Stimulated activated CD4-positive, alpha-beta T cell treated with anti-CD3 and anti-CD28 coated beads, TNF-alpha, amount 100 ng/mL, for 24 hours (primary cell): ENCODE measurements around the gene KLHL36.

Experiments used
- DNase-seq, 3 experiments: peaks; one replicate each; pipeline ENCODE4 v3.0.0-alpha.2; 2020; ENCODE audit warnings: low read depth in 3 of 3

KLHL36 gene

GRCh38 chr16:84643180-84643583, 5.1 kb upstream of the KLHL36 start:
- DNase-seq = no peak

GRCh38 chr16:84643674-84644073, 4.6 kb upstream of the KLHL36 start:
- no peak for DNase-seq

- peak in 2 of 3 experiments; percentile 7 to 39 for DNase-seq
Observed at GRCh38 chr16:84648595-84649510, 542 bp downstream of the KLHL36 start.

- no peak for DNase-seq
Observed at GRCh38 chr16:84649511-84649861, 1.2 kb downstream of the KLHL36 start.

GRCh38 chr16:84650062-84650991, 2.0 kb downstream of the KLHL36 start:
- DNase-seq = no peak

- no peak for DNase-seq
Observed at GRCh38 chr16:84652566-84652965, 4.3 kb downstream of the KLHL36 start.

- DNase-seq = no peak
Observed at GRCh38 chr16:84654238-84654637, 5.9 kb downstream of the KLHL36 start.

GRCh38 chr16:84654998-84655397, 6.7 kb downstream of the KLHL36 start:
- DNase-seq = no peak

GRCh38 chr16:84656649-84657048, 8.3 kb downstream of the KLHL36 start:
- no peak for DNase-seq

GRCh38 chr16:84657229-84657837, 9.0 kb downstream of the KLHL36 start:
- no peak for DNase-seq

GRCh38 chr16:84658690-84659089, 10.4 kb downstream of the KLHL36 start:
- DNase-seq = no peak

- DNase-seq = no peak
Observed at GRCh38 chr16:84659656-84660300, 11.5 kb downstream of the KLHL36 start.

GRCh38 chr16:84660973-84661372, 12.7 kb downstream of the KLHL36 start:
- no peak for DNase-seq

GRCh38 chr16:84661418-84662060, 13.2 kb downstream of the KLHL36 start:
- no peak for DNase-seq

- DNase-seq = no peak
Observed at GRCh38 chr16:84662471-84662870, 14.2 kb downstream of the KLHL36 start.

- no peak for DNase-seq
Observed at GRCh38 chr16:84663433-84664101, 15.3 kb downstream of the KLHL36 start.

GRCh38 chr16:84665359-84665758, 17.0 kb downstream of the KLHL36 start:
- no peak for DNase-seq

- no peak for DNase-seq
Observed at GRCh38 chr16:84665843-84666242, 17.5 kb downstream of the KLHL36 start.

GRCh38 chr16:84667600-84668309, 19.4 kb downstream of the KLHL36 start:
- DNase-seq = no peak

- DNase-seq = no peak
Observed at GRCh38 chr16:84670063-84670462, 21.8 kb downstream of the KLHL36 start.
